DOHH2 (cell line): ENCODE data around the gene KCTD3.

ENCODE experiments used
- EZH2phosphoT487 ChIP-seq: fragments of 200-600 bp; sonication (generic); IDR thresholded peaks from 2 replicates; pipeline ENCODE4 v1.6.1; 2017; ENCODE audit warnings: borderline replicate concordance, mild to moderate bottlenecking, antibody characterized with exemption, low read length, moderate library complexity, mixed read lengths
- TF ChIP-seq, protein P1 (sequence below): fragments of 200-600 bp; sonication (generic); IDR thresholded peaks from one replicate; pipeline ENCODE4 v1.5.1; 2014; ENCODE audit warnings: antibody characterized with exemption, mild to moderate bottlenecking, low read depth, low read length; ENCODE audit not compliant: poor library complexity, severe bottlenecking

- TF ChIP-seq, protein P1, sequence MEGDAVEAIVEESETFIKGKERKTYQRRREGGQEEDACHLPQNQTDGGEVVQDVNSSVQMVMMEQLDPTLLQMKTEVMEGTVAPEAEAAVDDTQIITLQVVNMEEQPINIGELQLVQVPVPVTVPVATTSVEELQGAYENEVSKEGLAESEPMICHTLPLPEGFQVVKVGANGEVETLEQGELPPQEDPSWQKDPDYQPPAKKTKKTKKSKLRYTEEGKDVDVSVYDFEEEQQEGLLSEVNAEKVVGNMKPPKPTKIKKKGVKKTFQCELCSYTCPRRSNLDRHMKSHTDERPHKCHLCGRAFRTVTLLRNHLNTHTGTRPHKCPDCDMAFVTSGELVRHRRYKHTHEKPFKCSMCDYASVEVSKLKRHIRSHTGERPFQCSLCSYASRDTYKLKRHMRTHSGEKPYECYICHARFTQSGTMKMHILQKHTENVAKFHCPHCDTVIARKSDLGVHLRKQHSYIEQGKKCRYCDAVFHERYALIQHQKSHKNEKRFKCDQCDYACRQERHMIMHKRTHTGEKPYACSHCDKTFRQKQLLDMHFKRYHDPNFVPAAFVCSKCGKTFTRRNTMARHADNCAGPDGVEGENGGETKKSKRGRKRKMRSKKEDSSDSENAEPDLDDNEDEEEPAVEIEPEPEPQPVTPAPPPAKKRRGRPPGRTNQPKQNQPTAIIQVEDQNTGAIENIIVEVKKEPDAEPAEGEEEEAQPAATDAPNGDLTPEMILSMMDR: no peak
- no peak for TF ChIP-seq EZH2phosphoT487
These were observed 22.0 kb upstream of the KCTD3 start for GRCh38 chr1:215545096-215545495.
